Adipocyte (in vitro differentiated cells): ENCODE results near the gene AGMO.

Source experiments
- DNase-seq: peaks from one replicate; pipeline ENCODE4 v3.0.0-alpha.2; 2015; ENCODE audit warnings: low read depth
- H3K27me3 ChIP-seq: replicated peaks from 2 replicates; pipeline ENCODE4 v1.7.0; 2013; ENCODE audit warnings: mild to moderate bottlenecking, low read length, moderate library complexity; ENCODE audit not compliant: control insufficient read depth, insufficient read depth
- H3K36me3 ChIP-seq: 2 replicates; pipeline ENCODE4 v1.7.0; 2013; ENCODE audit warnings: low read length, mild to moderate bottlenecking, moderate library complexity; ENCODE audit not compliant: control insufficient read depth, insufficient read depth, severe bottlenecking
- H3K4me1 ChIP-seq: 2 replicates; pipeline ENCODE4 v1.7.0; 2013; ENCODE audit warnings: mild to moderate bottlenecking, low read length, moderate library complexity; ENCODE audit not compliant: control insufficient read depth, insufficient read depth
- H3K4me3 ChIP-seq: 2 replicates; pipeline ENCODE4 v1.7.0; 2013; ENCODE audit warnings: mild to moderate bottlenecking, low read length, moderate library complexity
- H3K9ac ChIP-seq: 2 replicates; pipeline ENCODE4 v1.7.0; 2013; ENCODE audit warnings: mild to moderate bottlenecking, low read length, moderate library complexity
- H3K9me3 ChIP-seq: 2 replicates; pipeline ENCODE4 v1.7.0; 2013; ENCODE audit warnings: mild to moderate bottlenecking, low read length, moderate library complexity; ENCODE audit not compliant: control insufficient read depth

Gene AGMO

DNA sequence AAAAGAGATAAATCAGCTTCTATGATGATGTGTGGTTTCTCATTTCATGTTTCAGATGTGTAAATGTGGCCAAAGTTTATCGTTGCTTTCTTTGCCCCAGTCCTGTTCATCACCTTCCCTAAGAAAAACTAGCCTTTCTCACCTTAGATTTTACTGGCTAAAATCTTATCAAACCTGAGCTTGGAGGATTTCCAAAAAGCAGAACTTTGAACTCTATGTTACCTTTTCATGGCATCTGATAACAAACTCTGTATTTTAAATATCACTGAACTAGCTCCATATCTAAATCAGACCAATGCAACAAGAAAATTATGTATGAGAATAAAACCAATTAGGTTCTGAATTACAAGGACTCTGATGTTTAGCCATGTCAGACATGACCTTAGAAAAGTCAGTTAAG, 335.8 kb downstream of the AGMO start:
- H3K27me3 ChIP-seq = no peaks in the 10 kb centered on the region
- H3K9me3 ChIP-seq = peaks cover 4% of the 10 kb centered on the region
- no peak for DNase-seq
- H3K36me3 ChIP-seq = no peaks in the 10 kb centered on the region
- H3K9ac ChIP-seq = no peak overlapping the region
- no peaks in the 10 kb centered on the region for H3K4me1 ChIP-seq
- no peak overlapping the region for H3K4me3 ChIP-seq

GRCh38 chr7:15219758-15220157, 342.1 kb downstream of the AGMO start:
- Histone ChIP-seq H3K4me3 (no peak overlapping the region), H3K36me3 (no peaks in the 10 kb centered on the region), H3K27me3 (no peaks in the 10 kb centered on the region), H3K9me3 (peaks cover 4% of the 10 kb centered on the region), H3K4me1 (no peaks in the 10 kb centered on the region), H3K9ac (no peak overlapping the region)
- DNase-seq = no peak

GRCh38 chr7:15218261-15218660, 343.6 kb downstream of the AGMO start:
- no peak overlapping the region for H3K4me3 ChIP-seq
- H3K4me1 ChIP-seq = no peaks in the 10 kb centered on the region
- no peak for DNase-seq
- H3K36me3 ChIP-seq = no peaks in the 10 kb centered on the region
- H3K9me3 ChIP-seq = no peaks in the 10 kb centered on the region
- no peak overlapping the region for H3K9ac ChIP-seq
- no peaks in the 10 kb centered on the region for H3K27me3 ChIP-seq

- H3K4me1 ChIP-seq = no peaks in the 10 kb centered on the region
- no peak overlapping the region for H3K4me3 ChIP-seq
- H3K9me3 ChIP-seq = no peaks in the 10 kb centered on the region
- no peak overlapping the region for H3K9ac ChIP-seq
- DNase-seq = peak; percentile 54
- no peaks in the 10 kb centered on the region for H3K27me3 ChIP-seq
- no peaks in the 10 kb centered on the region for H3K36me3 ChIP-seq
Measured at GRCh38 chr7:15215616-15216015, 346.2 kb downstream of the AGMO start.

GRCh38 chr7:15214976-15215375, 346.8 kb downstream of the AGMO start:
- Histone ChIP-seq H3K9ac (no peak overlapping the region), H3K36me3 (no peaks in the 10 kb centered on the region), H3K9me3 (no peaks in the 10 kb centered on the region), H3K27me3 (no peaks in the 10 kb centered on the region), H3K4me1 (no peaks in the 10 kb centered on the region), H3K4me3 (no peak overlapping the region)
- no peak for DNase-seq

GRCh38 chr7:15213093-15213492, 348.7 kb downstream of the AGMO start:
- Histone ChIP-seq H3K4me3 (no peak overlapping the region), H3K36me3 (no peaks in the 10 kb centered on the region), H3K9ac (no peak overlapping the region), H3K4me1 (no peaks in the 10 kb centered on the region), H3K9me3 (no peaks in the 10 kb centered on the region), H3K27me3 (no peaks in the 10 kb centered on the region)
- no peak for DNase-seq

DNA sequence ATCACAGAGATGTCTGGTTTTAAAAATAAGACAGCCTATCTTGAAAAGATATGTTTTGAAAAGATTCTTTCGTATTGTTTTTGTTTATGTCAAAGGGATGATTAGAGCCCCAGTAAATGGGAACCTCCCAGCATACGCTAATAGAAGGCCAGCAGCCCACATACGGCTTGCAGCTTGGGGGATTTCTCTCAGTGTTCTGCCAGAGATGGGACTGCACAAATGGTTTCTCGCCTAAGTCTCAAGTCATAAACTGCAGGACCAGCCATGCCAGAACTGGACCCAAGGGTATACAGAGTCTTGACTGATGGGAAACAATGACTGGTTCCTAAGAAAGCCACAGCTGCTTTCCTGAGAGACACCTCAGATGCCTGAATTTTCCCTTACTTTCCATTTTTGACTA, 352.4 kb downstream of the AGMO start:
- H3K27me3 ChIP-seq = no peaks in the 10 kb centered on the region
- no peaks in the 10 kb centered on the region for H3K4me1 ChIP-seq
- H3K9me3 ChIP-seq = no peaks in the 10 kb centered on the region
- no peak overlapping the region for H3K4me3 ChIP-seq
- H3K36me3 ChIP-seq = no peaks in the 10 kb centered on the region
- no peak for DNase-seq
- no peak overlapping the region for H3K9ac ChIP-seq

- no peak overlapping the region for H3K9ac ChIP-seq
- H3K27me3 ChIP-seq = no peaks in the 10 kb centered on the region
- no peaks in the 10 kb centered on the region for H3K9me3 ChIP-seq
- no peak for DNase-seq
- H3K36me3 ChIP-seq = no peaks in the 10 kb centered on the region
- no peak overlapping the region for H3K4me3 ChIP-seq
- H3K4me1 ChIP-seq = no peaks in the 10 kb centered on the region
Measured at GRCh38 chr7:15204421-15204820, 357.4 kb downstream of the AGMO start.

DNA sequence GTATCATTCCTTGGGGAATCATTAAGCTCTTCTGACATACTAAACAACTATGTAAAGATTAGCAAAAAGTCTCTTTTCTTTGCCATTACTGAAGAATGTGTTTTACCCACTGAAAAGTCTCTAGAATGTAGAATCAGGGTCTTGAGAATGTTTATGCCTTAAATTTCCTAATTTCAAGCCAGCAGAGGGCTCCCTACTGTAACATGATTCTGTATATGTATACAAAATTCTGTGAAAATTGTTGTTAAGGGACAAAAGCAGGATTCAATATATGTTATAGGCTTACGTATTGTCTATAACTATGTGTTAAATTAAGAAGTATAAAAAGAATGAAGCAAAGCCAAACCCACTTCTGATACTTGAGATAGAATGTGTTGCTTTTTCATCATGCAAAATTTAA, 362.3 kb downstream of the AGMO start:
- Histone ChIP-seq H3K27me3 (no peaks in the 10 kb centered on the region), H3K9me3 (no peaks in the 10 kb centered on the region), H3K4me3 (no peak overlapping the region), H3K4me1 (peaks cover 12% of the 10 kb centered on the region), H3K9ac (no peak overlapping the region), H3K36me3 (no peaks in the 10 kb centered on the region)
- DNase-seq = peak; percentile 61

DNA sequence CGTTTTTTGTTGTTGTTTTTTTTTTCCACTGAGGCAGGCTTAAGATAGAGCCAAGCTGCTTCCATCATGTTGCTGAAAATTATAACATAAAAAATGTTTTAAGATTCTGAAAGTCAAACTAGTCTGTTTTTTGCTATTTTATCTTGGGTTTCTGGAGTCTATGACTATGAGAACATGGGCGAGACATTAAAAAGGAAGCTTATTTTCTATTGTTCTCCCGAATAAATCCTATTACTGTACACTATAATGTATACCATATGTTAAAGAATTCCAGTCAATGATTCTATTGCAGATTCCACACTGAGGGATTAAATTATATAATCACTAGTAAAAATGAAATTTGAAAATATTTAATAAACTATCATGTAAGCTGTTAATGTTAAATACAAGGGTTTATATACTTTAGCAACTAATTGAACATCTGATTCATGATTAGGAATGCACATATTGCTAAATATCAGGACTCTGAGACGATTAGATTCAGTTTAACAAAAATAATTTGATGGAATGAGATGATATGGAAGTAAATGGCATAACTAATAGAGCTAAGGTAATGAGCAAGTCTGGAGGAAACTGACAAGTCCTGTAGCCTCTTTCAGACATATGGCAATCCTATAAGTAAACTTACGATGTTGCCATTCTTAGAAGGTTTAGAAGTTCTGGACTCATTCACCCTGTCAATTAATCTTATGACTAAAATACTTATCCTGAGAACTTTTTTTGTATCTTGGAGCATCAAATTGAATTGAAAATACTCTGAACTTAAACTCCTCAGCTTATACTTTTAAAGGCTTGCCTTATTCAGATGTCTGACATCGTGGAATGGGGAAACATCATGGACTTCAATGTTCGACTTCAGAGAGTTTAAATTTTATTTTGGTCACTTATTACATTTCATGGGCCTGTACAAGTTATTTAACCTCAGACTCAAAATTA, 364.5 kb downstream of the AGMO start:
- no peak overlapping the region for H3K9ac ChIP-seq
- H3K4me1 ChIP-seq = peaks cover 12% of the 10 kb centered on the region
- no peak overlapping the region for H3K4me3 ChIP-seq

GRCh38 chr7:15178065-15178464, 383.8 kb downstream of the AGMO start:
- no peak overlapping the region for H3K4me3 ChIP-seq
- H3K36me3 ChIP-seq = no peaks in the 10 kb centered on the region
- peaks cover 3% of the 10 kb centered on the region for H3K4me1 ChIP-seq
- H3K27me3 ChIP-seq = no peaks in the 10 kb centered on the region
- no peak overlapping the region for H3K9ac ChIP-seq
- peak; percentile 31 for DNase-seq
- H3K9me3 ChIP-seq = no peaks in the 10 kb centered on the region

More for the DNA sequence above, 364.5 kb downstream of the AGMO start:
- Histone ChIP-seq H3K36me3 (no peaks in the 10 kb centered on the region), H3K9me3 (no peaks in the 10 kb centered on the region), H3K27me3 (no peaks in the 10 kb centered on the region)
- no peak for DNase-seq

DNA sequence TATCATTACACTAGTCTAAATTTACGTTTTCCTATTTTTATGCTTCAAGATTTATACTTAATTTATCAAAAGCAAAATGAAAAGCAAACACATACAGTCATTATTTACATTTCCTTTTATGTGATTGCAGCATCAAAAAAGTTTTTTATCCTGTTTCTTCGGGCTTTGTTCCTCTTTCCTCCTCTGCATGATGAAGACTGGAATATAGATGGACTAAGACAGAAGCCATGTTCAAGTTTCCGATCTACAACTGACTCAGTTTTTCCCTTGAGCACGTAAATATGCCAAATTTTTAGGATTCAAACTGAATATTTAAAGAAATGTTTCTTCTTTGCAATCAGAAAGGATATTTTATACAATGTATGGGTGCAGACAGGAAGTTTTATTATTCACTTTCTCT, 385.7 kb downstream of the AGMO start:
- Histone ChIP-seq H3K9ac (no peak overlapping the region), H3K36me3 (no peaks in the 10 kb centered on the region), H3K4me1 (peaks cover 3% of the 10 kb centered on the region), H3K9me3 (no peaks in the 10 kb centered on the region), H3K4me3 (no peak overlapping the region), H3K27me3 (no peaks in the 10 kb centered on the region)
- no peak for DNase-seq
